HuH-7.5 (cell line): ENCODE data around the gene TIPARP.
"Not testable (repeated sequence)": the region's sequence is repeated elsewhere in the genome, so short reads cannot be mapped to it uniquely, and the experiment has no call there.

Experiments used
- DNase-seq: peaks from one replicate; pipeline ENCODE4 v3.0.0; 2011; ENCODE audit warnings: low spot score

The TIPARP gene

DNA sequence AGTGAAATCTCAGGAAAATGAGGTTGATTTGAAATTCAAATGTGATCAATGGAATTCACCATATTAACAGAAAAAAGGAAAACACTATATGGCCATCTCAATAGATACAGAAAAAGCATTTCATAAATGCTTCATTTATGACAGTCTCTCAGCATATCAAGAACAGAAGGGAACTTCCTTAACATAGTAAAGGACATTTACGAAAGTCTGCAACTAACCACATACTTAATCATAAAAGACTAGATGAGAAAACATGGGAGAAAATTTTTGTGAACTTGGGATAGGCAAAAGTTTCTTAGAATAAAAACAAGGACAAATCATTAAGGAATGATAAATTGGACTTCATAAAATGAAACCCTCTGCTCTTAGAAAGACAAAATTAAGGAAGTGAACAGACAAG, 24.7 kb upstream of the TIPARP start:
- no peak for DNase-seq

DNA sequence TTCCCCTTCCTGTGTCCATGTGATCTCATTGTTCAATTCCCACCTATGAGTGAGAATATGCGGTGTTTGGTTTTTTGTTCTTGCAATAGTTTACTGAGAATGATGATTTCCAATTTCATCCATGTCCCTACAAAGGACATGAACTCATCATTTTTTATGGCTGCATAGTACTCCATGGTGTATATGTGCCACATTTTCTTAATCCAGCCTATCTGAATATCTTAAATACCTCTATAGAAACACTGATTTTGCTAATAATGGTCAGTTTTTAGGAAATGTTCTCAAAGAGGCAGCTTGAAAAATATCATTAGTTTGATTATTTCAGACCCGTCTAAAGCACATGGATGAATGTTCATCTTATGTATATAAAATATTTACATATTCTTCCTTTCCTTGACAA, 21.7 kb upstream of the TIPARP start:
- DNase-seq = not testable (repeated sequence)

DNA sequence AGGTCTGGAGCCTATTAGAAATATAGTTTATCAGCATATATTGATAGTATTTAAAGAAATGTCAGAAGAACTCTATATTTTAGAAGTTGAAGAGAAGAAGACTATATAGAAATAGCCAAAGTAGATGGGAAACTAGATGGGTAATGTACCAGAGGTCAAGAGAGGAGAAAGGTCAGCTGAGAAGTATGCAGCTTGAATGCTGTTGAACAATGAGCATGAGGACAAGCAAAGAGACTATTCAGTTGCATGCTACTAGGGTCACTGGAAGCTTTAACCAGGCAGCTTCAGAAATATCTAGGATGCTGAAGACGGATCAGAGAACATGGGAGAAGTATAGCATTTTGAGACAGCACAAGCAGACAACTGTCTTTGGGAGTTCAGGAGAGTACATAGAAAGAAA, 19.6 kb upstream of the TIPARP start:
- DNase-seq = no peak

DNA sequence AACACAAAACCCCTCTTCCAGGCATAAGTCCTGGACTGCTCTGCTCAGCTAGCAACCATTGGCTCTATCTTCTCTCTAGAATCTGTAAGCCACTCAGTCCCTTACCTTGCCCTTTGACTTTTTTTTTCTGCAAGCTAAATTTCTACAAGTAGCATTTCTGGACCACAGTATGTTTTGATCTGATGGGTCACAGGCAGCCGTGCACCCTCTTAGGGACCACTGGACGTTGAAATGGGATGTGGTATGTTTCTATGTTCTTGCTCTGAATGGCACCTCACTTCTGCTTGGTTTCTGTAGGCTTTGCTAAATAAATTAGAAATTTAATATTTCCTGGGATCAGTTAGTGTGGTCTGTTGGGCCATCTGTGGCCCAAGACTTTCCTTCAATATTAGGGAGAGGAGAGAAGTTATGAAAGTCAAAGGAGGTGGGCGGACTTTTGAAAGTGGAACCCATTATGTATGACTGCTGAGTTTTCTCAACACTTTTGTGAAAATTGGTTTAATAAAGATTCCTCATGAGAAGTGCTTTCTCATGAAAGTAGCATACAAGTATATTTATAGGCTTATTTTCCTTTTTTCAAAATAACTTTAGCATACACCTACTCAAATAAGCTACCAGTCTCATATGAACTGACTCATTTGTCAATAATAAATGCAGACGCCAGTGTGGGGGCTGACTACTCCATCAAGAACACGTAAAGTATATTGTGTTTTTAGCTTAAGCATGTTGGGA, 18.4 kb upstream of the TIPARP start:
- DNase-seq = no peak

DNA sequence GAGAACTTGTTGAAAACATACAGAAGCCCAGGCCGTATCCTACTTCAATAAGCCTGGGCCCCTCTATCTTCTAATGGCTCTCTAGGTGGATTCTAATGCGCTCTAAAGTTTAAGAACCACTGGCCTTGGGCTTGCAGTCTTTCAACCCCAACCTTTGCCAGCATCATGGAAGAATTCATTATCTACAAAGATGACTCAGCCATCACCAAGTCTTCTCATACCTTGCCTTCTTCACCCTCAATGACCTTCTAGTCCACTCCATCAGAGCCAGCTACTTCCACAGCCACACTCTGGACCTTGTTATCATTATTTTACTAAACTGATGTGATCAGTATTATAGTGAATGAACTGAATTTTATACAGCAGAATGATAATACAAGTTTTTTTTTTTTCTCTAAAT, 16.9 kb upstream of the TIPARP start:
- DNase-seq = no peak

DNA sequence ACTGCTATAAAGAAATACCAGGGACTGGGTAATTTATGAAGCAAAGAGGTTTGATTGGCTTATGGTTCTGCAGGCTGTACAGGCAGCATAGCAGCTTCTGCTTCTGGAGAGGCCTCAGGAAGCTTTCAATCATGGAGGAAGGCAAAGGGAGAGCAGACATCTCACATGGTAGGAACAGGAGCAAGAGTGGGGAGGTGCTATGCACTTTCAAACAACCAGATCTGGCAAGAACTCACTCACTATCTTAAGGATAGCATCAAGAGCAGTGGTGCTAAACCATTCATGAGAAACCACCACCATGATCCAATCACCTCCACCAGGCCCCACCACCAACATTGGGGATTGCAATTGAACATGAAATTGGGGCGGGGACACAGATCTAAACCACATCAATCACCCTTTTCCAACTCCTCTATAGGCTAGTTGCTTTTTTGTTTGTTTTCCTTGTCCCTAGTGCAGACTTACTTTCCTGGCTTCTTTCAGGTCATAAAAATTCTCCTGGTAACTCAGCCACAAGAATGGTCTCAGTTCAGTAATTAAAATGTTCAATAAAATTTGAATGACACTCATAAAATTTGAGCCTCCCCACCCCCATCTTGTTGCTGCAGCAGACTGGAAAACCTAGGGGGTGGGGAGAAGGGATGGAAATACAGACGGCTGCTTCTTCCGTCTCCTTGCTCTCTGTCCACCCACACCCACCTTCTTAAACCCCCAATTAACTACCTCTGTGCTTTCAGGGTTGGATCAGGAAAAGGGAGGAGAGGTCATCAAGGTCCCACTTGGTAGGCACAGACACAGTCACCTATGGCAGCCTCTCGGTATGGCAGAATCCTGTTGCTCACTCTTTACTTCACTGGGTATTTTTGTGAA, 16.3 kb upstream of the TIPARP start:
- no peak for DNase-seq

DNA sequence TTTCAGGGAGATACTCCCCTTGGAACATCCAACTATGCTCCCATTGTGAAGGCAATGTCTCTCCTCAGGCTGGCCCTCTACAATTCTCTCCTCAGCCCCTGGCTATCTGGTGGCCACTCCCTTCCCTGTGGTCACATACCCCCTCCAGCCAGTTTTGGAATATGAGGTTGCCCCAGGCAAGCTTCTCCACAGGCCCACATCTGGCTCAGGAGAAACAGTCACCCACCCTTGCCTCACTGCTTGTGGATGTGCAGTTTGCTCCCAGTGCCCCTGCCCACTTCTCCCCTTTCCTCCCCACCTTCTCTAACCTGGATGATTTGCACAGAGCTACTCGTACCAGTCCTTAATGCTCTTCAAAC, 15.7 kb upstream of the TIPARP start:
- DNase-seq = no peak

DNA sequence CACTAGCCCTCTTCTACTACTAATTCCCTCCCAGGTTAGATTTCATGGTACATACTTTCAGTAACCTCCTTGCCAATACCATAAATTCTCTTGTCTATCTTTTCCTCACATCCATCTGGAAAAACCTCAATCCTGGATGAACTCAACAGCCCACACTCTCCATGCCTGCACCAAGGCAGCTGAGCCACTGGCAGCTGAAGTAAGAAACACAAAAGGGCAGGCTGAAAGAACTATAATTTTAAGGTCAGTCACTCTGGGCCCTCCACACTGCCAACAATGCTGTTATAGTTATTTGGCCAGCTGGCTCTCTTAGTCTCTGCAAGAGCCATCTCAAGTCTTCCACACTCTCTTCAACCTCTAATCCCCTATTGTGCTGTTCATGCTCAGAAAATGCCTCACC, 15.1 kb upstream of the TIPARP start:
- no peak for DNase-seq

DNA sequence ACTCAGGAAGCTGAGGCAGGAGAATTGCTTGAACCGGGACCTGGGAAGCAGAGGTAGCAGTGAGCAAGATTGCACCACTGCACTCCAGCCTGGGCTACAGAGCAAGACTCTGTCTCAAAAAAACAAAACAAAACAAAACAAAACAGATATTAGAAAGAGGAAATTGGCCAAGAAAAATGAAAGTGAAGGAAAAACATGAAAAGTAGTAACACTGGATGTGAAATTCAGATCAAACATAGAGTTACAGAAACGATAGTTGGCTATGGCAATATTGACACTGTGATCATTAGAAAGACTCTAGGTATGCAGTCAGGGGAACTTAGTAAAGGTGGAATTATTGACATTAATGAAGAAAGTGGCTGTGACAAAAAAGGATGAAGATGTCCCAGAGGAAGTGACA, 13.2 kb upstream of the TIPARP start:
- DNase-seq = no peak

DNA sequence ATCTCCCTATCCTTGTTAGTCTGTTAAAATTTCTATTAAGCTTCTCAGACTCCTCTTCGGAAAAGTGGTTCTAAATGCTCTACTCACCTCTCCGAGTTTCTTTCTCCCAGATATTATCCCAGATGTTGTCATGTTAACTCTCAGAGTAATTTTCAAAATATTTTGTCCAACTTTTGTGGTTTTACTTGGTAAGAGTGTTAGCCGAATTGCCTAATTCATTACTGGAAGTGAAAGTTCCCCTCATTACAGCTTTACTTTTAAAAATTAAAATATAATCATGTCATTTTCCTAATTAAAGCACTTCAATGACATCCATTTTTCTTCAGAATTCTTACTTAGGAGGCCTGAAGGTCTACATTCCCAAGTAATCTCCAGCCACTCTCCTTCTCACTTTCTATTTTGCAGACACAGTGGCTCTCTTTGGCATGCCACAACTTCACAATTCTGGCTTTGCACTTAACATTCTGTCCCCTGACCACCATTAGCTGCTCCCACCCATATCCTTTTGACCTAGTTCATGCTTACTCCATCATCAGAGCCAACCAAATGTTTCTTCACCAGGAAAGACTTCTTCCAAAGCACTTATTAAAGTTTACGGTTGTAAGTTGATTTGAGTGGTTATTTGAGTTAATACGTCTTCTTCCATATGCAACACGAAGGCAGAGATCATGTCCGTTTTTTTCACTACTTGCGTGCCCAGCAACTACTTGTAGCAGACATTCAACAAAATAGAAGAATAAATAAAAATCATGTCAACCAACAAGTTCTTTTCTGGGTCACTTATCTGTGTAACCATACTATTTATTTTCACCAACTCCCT, 10.2 kb upstream of the TIPARP start:
- no peak for DNase-seq

DNA sequence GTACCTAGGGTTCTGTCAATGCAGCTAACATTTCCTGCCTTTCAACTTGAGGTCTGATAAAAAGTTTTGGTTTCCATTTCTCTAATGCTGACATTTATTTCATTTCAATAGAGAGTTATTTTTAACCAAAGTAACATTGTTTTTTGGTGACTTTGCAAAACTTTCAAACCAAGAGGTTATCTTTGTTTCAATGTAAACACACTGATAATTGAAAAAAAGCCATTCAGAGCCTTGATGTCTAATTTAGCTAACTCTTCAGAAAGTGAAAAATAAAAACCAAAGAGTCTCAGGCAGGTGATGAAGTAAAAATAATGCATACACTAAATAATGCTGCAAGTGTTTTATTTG, 9.6 kb upstream of the TIPARP start:
- no peak for DNase-seq

DNA sequence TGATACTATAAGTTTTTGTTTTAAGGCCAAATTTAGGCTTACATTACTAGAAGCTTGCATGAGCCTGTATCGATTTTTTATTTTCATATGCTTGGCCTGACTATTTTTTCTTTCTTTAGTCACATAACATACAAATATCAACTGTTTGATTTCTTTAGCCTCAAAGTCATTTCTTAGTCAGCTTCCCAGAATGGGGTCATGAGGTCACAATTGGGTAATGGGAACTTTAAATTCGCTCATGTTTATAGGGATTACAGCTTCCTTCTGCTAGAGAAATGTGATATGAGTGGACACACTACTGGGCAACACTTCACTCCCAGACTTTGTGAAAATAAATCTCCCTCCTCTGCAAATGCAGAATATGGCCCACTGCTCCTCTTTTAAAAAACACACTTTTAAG, 9.1 kb upstream of the TIPARP start:
- DNase-seq = no peak

DNA sequence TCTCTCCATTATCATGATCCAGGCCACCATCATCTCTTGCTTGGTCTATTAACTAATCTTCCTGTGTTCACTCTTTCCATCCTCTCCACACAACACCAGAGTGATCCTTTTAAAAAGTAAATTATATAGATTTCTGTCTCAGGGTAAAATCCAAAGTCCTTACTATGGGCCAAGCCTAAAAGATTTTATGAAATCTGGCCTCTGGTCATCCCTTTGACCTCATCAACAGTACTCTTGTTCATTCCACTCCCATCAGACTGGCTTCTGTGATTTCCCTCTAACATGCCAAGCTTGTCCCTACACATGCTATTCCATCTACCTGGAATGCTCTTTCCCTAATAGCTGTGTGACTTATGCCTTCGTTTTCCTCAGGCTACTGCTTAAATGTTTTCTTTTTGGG, 8.3 kb upstream of the TIPARP start:
- no peak for DNase-seq

DNA sequence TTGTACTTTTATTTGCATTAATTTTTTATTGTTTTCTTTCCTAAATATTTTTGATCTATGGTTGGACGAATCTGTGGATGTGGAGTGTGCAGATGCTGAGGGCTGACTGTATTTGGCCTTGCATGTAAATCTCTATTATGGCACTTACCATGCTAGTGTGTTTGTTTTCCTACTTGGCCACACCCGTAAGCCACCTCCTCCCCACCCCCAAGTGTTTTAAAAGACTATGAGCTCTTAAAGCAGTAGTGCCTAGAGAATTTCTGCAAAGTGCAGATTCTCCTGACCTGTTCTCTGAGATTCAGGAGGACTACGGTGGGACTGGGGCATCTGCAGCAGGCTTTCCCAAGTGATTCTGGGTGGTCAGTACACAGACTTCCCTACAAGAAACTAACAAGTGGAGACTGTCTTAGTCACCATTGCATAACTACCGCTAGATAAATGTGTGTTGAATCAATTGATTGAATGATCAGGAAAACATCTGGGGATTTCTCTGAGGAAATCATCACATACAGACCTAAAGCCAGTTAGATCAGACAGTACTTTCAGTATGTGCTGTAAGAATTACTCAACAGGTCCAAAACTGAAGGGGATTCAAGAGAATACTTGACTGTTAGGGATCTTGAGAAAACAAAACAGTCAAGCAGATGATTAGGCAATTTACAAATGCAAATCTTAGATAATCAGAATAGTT, 6.2 kb upstream of the TIPARP start:
- DNase-seq = no peak

DNA sequence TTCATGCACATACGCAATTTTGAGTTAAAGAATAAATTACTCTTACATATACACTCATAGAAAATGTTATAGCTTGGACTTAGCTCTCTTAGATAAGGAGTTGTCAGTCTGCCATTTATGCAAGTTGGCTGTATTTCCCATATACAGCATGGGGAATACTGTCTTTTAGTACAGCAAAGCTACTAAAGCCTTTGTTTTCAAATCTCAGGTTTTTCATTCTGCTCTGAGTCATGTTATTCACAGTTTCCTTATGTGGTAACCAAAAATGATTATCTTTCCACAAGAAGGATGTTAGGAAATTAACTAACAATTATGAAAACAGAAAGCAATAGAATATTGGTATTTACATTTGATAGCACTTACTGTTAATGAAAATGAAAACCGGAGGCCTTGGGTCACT, 4.3 kb upstream of the TIPARP start:
- DNase-seq = no peak

DNA sequence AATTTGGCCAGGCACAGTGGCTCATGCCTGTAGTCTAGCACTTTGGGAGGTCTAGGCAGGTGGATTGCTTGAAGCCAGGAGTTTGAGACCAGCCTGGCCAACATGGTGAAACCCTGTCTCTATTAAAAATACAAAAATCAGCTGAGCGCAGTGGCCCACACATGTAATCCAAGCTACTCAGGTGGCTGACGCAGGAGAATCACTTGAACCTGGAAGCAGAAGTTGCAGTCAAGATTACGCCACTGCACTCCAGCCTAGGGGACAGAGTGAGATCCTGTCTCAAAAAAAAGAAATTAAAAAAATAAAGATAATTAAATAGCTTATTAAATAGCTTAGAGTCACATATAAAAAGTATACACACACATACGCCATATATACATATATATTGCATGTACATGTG, 3.7 kb upstream of the TIPARP start:
- no peak for DNase-seq

DNA sequence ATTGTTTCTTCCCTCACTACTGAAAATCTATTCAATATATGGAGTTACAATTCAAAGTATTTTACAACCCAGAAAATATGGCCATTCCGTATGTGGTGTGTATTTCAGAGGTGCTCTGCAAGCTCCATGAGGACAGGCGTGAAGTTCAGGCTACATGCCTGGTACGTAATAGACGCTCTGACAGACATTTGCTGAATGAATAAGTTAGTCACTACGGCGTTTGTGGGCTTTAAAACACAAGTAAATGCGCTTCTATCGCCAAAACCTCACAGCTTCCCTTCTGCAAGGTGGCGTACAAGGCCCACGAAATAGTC, 701 bp upstream of the TIPARP start:
- no peak for DNase-seq

DNA sequence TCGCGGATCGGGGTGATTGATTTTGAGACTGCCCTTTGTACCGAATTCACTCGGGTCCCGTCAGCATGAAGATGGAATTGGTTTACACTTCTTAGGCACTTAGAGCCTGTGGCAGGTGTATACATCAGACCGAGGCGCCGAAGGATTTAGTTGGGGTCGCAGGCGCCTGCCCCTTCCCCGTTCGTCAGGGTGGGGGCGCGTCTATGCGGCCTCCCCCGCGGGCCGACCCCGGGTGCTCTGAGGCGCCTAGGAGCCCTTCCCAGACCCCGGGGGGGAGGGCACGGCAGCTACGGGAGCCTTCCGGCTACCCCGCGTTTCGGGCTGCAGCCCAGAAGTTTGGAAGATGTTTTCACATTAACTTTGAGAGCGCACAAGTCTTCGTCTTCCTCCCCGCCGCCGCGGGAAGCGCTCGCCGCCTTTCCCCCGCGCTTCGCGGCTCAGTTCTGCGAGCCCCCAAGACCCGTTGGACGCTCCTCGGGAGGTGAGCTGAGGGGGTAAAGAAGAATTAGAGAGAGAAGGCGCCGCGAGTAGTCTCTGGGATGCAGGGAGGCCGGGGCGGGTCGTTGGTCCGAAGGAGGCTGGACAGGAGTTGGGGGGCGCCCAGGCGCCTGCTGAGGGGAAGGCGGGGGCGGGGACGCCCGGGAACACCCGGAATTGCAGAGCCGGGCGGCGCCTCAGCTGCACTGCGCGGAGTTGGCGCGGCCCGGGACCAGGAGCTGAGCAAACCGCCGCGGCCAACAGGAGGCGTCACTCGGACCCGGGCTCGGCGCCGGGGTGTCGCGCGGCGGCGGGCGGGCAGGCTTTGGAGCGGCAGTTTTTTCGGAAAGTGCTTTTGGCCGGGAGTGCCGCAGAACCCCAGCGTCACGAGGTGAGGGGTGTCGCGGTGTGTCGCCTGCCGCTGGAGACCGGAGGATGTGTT, 780 bp downstream of the TIPARP start:
- DNase-seq = peak; percentile 39

DNA sequence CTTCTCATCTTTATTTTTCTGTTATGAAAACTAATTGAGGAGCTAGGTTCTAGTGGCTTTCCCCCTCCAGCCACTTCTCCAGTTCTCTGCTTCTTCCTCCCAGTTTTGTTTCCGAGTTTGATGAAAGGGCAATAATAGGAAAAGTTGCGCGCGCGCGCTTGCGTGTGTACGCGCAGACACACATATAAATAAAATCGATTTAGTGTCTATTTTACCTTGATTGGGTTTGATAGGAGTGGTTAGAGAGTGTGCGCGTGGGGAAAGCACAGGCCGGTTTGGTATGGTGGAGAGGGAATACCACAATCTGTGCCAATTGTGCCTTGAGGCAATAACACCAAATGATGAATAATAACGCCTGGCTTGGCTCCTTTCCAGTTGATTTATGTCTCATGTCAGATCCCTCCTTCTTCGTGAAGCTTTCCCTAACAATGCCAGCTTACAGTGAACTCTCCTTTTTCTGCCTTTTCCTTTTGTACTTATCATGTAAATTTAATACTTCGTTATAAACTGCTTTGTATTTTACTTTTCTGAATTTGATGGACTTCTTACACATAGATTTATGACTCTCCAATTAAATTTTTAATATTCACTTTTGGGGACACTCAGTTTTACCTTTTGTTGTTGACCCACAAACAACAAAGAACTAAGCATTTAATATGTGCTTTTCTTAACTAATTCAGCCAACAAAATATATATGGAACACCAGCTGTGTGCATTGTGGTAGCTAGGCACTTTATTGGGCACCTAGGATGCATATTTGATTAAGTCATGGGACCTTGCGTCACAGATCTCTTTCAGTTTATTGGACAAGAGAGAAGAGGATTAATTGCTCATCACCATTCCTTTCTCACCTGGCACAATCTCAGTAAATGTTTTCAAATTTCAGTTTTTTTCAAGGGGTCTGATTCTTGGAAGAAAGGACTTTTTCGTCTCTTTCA, 1.7 kb downstream of the TIPARP start:
- DNase-seq = no peak

DNA sequence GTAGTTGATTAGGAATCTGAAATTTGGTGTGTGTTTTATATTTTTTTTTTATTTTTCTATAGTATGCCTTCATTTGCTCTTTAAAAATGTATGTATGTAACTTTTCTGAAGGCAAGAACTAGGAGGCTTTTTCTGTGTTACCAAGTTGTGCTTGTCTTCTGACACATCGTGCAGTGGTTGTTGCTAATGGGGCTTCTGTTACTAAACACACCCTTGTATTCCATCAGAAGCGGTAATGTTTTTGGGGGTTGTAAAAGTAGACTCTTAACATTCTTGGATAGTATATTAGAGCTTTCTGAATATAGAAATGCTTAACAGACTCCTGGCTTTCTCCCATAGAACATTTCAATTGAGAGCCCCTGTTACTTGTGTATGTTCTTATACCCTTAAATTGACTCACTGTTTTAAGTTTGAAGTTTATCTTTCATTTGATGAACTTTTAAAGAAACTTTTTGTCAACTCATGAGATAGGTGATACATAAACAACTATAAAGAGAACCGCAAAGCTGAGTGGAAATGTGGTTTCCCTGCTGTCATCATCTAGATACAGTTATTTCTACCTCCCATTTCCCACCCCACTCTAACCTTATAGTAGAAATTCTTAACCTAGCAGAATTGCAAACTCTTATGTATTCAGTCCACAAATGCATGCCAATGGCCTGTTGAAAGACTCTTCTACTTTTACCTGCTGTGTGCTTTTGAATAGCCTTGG, 2.5 kb downstream of the TIPARP start:
- no peak for DNase-seq
